Measurements from ENCODE around the gene RORB.
A peak's percentile ranks its signal among the peaks of the same experiment; 100 is the strongest.

The RORB gene

GRCh38 chr9:74497748-74498620, 849 bp downstream of the RORB start:
- intact Hi-C loops (cut with DNase I; ENCODE audit: low total_unique reads), result loop anchor here (10.0 kb wide), 1 partner anchor 587 kb away; the partner anchor contains the start of genes NMRK1 and OSTF1
- no peak for TF ChIP-seq CTCF (IDR thresholded peaks at IDR 0.05)
- peaks cover 0 to 28% of the 10 kb centered on the region in 2 donors for H3K27me3 ChIP-seq
- DNase-seq, result peak in 1 of 2 donors; percentile 68
- H3K4me1 ChIP-seq, result peaks cover 0 to 29% (median 19%) of the 10 kb centered on the region in 4 donors
- no peaks in the 10 kb centered on the region for H3K9me3 ChIP-seq
- no peaks in the 10 kb centered on the region for H3K36me3 ChIP-seq
- H3K27ac ChIP-seq, result peak overlapping the region in 1 of 2 donors; percentile 41
- peak overlapping the region; percentile 56 to 64 for H3K4me3 ChIP-seq

- no peak for DNase-seq
- no peaks in the 10 kb centered on the region for H3K36me3 ChIP-seq
These were observed 1.5 kb downstream of the RORB start for GRCh38 chr9:74498621-74499095.

GRCh38 chr9:74499111-74499601, 2.0 kb downstream of the RORB start:
- H3K27me3 ChIP-seq, result peaks cover 0 to 28% of the 10 kb centered on the region in 2 donors

More at GRCh38 chr9:74498621-74499095, 1.5 kb downstream of the RORB start:
- no peaks in the 10 kb centered on the region for H3K9me3 ChIP-seq
- peaks cover 0 to 28% of the 10 kb centered on the region in 2 donors for H3K27me3 ChIP-seq
- H3K4me3 ChIP-seq, result peak overlapping the region; percentile 56 to 64
- H3K4me1 ChIP-seq, result peaks cover 0 to 29% (median 19%) of the 10 kb centered on the region in 4 donors
- no peak for TF ChIP-seq CTCF (IDR thresholded peaks at IDR 0.05)
- peak overlapping the region in 1 of 2 donors; percentile 41 for H3K27ac ChIP-seq
- intact Hi-C loops (cut with DNase I; ENCODE audit: low total_unique reads), result loop anchor here (10.0 kb wide), 1 partner anchor 586 kb away; the partner anchor contains the start of genes NMRK1 and OSTF1

GRCh38 chr9:74499770-74500583, 2.8 kb downstream of the RORB start:
- Histone ChIP-seq H3K4me1 (peaks cover 0 to 29% (median 19%) of the 10 kb centered on the region in 4 donors), H3K36me3 (no peaks in the 10 kb centered on the region), H3K9me3 (no peaks in the 10 kb centered on the region), H3K4me3 (peak overlapping the region; percentile 56 to 64), H3K27ac (peak overlapping the region in 1 of 2 donors; percentile 29), H3K27me3 (peaks cover 0 to 28% of the 10 kb centered on the region in 2 donors)
- TF ChIP-seq CTCF (IDR thresholded peaks at IDR 0.05), result no peak
- intact Hi-C loops (cut with DNase I; ENCODE audit: low total_unique reads), result loop anchor here (10.0 kb wide), 1 partner anchor 585 kb away; the partner anchor contains the start of genes NMRK1 and OSTF1
- no peak for DNase-seq

More at GRCh38 chr9:74499111-74499601, 2.0 kb downstream of the RORB start:
- no peak for DNase-seq
- TF ChIP-seq CTCF (IDR thresholded peaks at IDR 0.05), result no peak
- H3K27ac ChIP-seq, result peak overlapping the region in 1 of 2 donors; percentile 29
- H3K4me3 ChIP-seq, result peak overlapping the region; percentile 56 to 64
- peaks cover 0 to 29% (median 19%) of the 10 kb centered on the region in 4 donors for H3K4me1 ChIP-seq
- no peaks in the 10 kb centered on the region for H3K36me3 ChIP-seq
- no peaks in the 10 kb centered on the region for H3K9me3 ChIP-seq
- intact Hi-C loops (cut with DNase I; ENCODE audit: low total_unique reads), result loop anchor here (10.0 kb wide), 1 partner anchor 586 kb away; the partner anchor contains the start of genes NMRK1 and OSTF1

GRCh38 chr9:74500584-74500924, 3.4 kb downstream of the RORB start:
- no peaks in the 10 kb centered on the region for H3K36me3 ChIP-seq
- no peaks in the 10 kb centered on the region for H3K9me3 ChIP-seq
- H3K4me3 ChIP-seq, result peak overlapping the region; percentile 56 to 64
- intact Hi-C loops (cut with DNase I; ENCODE audit: low total_unique reads), result no loop called here
- DNase-seq, result no peak
- H3K4me1 ChIP-seq, result peaks cover 0 to 29% (median 19%) of the 10 kb centered on the region in 4 donors
- peak overlapping the region in 1 of 2 donors; percentile 29 for H3K27ac ChIP-seq
- TF ChIP-seq CTCF (IDR thresholded peaks at IDR 0.05), result no peak
- H3K27me3 ChIP-seq, result peaks cover 0 to 28% of the 10 kb centered on the region in 2 donors
